NCI-H524 (cell line): ENCODE results near the gene DEDD2.

Source experiments
- DNase-seq, 2 experiments: peaks; one replicate each; lab custom pipeline; 2025; lab: John Stamatoyannopoulos, UW

DEDD2 gene

GRCh38 chr19:42248270-42249148 is 31.0 kb upstream of the DEDD2 start:
- no peak for DNase-seq

DNA sequence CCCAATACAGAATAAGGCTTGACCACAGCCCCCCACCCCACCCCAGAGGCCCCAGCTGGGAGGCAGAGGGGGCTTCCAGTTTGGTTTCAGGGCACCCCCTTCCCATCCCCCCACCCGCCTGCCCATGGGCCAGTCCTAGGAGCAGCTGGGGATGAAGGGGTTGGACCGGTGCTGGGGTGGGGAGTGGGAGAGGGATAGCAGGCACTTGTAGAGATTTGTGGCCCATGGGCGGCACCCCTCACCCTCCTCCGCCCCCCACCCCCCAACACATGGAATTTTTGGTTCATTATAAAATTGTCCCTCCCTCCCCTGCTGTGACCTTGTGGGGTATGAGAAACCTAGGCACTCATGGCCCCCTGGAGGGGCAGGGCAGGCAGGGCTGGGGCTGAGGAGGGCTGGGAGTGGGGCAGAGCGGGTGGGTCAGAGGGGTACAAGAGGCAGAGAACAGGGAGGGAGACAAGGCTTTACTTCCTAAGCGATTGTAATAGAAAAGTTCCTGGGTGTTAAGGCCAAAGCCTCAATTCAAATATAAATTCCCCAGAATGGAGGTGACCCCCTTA is 30.2 kb upstream of the DEDD2 start:
- no peak for DNase-seq

- DNase-seq = no peak
These were observed 29.6 kb upstream of the DEDD2 start for GRCh38 chr19:42246922-42247639.

DNA sequence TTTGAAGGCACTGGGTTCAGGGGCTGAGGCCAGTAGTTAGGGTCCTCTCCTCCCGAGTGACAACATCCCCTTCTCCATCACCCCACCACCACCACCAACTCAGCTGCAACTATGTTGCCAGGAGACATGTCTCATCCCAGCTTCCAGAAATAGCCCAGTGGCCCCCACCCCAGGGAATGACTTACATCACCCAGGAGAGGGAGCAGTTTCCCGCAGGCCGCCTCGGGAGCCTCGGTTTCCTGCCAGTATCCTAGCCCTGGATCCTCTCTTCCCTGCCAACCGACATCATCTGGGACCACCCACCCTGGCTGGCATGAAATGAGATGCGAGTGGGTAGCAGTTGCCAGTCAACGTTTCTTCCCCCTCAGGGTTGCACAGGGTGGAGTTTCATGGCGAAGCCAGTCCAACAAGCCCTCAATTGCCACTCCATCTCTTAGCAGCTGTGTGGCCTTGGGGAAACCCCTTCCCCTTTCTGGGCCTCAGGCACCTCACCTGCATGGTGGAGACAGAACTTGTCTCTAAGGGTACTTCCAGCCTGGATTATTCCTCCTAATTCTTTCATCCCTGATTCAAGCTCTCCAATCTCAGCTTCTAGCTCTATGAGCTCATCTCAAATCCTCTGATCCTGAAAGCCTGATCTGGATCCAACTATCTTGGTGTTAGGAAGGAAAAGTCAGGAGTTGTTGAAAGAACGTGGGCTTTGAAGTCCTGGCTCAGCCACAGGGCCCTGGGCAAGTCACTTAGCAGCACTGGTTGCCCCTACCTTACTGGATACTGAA is 28.9 kb upstream of the DEDD2 start:
- peak; percentile 20 to 41 for DNase-seq

- DNase-seq = no peak
These were observed 27.8 kb upstream of the DEDD2 start for GRCh38 chr19:42245231-42245630.

DNA sequence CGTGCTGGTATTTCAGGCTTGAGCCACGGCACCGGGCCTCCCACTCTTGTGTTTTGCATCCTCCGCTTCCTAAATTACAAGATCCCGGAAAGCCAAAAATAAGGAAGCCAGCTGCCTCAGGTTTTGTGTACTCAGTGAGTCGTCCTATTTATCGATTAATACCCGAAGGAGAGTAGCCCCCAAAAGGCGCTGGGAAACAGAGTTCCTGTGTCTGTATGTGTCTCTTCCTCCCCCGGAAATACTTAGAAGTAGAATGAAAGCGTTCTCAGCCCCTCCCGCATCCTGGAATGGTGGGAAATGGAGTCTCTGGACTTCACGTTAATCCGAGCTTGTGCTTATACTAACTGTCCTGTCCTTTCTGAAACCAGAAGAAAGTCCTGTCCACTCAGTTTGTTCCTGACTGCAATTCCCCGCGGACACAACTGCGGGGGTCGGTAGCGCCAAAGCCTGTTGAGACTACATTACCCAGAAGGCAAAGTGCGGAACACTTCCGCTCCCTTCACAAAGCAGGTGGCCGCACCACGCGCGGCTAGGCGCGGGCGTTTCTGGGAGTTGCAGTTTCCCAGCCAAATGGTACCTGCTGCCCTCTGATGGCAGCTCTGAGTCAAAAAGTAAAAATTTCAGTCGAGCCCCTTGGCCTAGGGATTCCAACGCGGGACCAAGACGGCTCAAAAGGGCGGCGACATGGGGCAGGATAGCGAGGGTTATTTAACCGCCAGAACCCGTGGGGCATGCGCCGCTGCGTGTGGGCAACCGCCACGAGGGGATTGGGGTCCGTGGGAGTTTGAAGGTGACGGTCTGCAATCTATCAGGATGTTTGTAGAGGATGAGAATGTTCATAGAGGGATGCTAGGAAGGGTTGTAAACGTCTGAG is 27.1 kb upstream of the DEDD2 start:
- DNase-seq = peak; percentile 87 to 93

DNA sequence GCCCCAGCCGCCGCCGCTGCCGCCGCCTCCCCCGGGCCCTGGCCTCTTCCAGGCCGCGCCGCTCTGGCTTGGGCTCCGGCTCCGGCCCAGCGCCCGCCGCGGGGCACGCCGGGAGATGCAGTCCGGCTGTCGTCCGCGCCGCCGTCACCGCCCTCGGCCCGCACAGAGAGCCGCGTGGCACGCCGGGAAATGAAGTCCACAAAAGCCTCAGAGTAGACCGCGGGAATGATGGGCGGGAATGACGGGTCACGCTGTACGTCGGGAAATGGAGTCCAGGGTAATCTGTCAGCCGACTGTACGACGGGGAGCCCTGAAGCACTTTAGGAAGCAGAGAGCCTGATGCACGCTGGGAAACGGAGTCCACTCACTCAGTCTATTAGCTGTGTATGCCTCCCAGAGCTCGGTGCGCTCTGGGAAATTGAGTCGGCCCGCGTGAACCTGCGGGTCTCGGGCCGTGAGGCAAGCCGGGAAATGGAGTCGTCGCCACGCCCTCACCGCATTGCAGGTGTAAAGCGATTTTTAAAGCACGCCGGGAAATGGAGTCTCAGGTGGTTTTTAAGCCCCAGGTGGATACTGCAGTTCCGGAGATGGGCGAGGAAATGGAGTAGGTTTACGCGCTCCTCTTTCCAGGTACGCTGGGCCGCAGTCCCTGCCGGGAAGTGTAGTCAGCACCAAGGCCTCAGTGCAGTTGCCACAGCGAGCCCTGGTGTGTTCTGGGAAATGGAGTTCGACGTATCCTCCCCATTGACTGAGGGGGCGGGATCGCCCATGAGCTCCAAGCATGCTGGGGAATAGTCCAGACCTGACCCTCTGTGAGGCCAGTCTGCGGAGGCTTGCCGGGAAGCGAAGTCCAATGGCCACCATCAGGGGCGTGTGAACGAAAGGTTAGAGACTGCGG is 25.3 kb upstream of the DEDD2 start, which contains the start of gene GSK3A:
Gene GSK3A, minus strand, starts transcription at position 91 of the 898 bp plus-strand sequence. CDS start 137 bp downstream, outside the sequence.
- DNase-seq = peak; percentile 100

DNA sequence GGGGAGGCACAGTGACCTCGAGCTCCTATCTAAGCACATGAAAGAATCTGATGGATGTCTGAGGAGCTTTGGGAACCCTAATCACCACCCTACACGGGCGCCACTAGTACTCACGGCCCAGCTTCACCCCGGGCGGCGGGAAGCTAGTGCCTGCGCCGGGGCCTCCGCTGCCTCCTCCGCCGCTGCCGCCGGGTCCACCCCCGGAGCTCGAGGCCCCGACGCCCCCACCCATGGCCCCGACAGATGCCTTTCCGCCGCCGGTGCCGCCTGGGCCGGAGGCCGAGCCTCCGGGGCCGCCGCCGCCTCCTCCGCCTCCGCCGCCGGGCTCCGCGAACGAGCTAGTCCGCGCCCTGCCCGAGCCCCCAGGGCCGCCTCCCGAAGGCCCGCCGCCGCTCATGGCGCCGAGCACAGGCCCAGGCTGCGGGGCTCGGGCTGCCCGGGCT is 24.6 kb upstream of the DEDD2 start:
- no peak for DNase-seq

- DNase-seq = no peak
These were observed 23.8 kb upstream of the DEDD2 start for GRCh38 chr19:42241279-42241678.

DNA sequence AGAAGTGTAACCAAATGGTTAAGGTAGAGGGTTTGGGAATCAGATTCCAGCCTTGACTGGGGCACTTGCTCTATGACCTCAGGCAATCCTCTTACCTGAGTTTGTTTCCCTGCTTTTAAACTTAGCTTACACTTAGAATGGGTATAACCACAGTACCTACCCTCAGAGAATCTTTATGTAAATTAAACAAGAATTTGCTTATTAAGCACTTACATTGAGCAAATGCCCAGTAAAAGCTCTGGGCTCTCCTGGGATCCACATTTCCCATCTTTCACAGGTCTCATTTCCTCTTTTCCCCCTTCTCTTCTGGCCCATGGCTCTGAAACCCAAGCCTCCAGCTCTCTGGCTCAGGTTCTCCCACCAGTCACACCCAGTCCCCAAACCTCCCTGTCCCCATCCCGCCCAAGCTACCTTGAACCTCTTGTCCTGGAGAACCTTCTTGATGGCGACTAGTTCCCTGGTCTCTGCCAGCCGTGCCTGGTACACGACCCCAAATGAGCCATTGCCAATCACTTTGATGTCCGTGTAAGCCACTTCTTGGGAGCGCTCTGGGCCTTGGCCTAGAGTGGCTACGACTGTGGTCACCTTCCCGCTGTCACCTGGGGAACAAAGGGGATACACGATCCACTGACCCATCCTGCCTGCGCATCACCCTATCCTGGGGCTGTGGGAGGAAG is 22.2 kb upstream of the DEDD2 start:
- no peak for DNase-seq

DNA sequence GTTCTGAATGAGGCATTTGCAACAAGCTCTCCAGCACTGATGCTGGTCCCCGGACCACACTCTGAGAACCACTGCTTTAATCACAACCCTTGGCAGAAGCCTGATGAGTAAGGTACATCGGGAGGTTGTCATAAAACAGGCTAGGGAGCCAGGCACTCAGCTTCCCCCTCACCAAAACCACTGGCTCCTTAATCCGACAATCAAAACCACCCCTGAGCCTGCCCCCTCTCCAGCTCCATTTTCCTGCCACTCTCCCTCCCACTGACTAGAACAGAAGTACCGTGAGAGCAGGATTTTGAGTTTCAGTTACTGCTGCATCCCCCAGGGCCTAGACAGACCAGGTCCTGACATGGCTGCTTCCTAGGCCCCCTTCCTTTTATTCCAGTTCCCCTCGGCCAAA is 17.7 kb upstream of the DEDD2 start:
- DNase-seq = no peak

DNA sequence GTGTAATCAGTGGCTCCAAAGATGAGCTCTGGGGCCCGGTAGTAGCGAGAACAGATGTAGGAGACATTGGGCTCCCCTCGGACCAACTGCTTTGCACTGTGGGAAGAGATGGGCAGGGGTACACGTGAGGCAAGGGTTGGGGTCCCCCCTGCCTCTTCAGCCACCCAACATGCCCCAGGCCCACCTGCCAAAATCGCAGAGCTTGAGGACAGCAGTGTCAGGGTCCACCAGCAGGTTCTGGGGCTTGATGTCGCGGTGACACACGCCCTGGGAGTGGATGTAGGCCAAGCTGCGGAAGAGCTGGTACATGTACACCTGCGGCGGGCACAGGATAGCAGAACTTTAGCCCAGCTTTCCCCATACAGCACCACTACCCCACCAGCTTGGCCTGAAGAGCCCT is 16.9 kb upstream of the DEDD2 start:
- no peak for DNase-seq

GRCh38 chr19:42233678-42234292 is 16.3 kb upstream of the DEDD2 start:
- no peak for DNase-seq

DNA sequence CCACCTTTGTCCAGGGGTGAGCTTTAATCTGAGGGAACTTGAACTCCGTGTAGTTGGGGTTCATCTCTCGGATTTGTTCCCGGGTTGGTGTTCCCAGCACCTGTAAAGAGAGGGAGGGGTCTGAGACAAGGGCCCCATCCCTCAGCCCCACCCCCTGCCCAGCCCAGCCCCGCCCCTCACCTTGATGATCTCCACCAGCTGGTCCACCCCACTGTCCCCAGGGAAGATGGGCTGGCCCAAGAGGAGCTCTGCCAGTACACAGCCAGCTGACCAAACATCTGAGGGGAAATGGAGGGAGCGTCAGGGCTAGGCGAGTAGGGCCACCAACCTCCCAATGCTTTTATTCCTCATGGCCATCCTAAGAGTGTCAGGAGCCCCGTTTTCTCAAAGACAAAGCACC is 15.6 kb upstream of the DEDD2 start:
- no peak for DNase-seq

DNA sequence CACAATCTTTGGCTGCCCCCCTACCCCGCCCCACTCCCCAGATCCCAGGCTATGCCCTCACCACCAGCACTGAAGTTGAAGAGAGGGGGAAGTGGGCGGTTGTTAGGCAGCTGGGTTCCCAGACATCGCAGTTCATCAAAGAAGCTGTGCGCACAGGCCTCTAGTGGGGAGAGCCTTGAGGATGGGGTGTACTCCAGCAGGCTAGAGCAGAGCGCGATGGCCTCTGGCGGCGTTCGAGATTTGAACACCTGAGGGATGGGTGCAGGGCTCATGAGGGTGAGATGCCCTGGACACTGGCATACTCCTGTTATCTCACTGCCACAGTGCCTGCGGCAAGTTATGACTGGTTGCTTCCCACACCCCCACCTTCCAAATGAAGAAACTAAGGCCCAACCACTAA is 15.0 kb upstream of the DEDD2 start:
- DNase-seq = no peak

DNA sequence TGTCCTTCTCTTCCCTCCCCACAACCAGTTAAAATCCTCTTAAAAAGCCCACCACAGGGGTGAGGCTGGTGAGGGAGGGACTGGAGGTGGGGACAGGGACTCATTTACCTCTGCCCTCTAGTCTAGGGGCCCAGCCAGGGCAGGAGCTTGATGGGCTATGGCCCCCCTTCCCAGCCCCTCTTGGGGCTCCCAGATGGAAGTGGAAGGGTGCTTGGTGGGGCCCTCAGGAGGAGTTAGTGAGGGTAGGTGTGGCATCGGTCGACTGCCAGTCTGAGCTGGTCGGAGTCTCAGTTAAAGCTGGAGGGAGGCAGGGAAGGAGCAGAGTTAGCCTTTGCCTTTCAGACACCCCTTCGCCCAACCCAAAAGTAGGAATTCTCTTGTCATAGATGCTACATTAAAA is 13.1 kb upstream of the DEDD2 start:
- DNase-seq = no peak

GRCh38 chr19:42229855-42230351 is 12.4 kb upstream of the DEDD2 start:
- DNase-seq = peak in 1 of 2 experiments; percentile 30

GRCh38 chr19:42229301-42229854 is 11.9 kb upstream of the DEDD2 start:
- no peak for DNase-seq
